Stimulated activated CD4-positive, alpha-beta T cell treated with anti-CD3 and anti-CD28 coated beads, Interleukin-15, amount 100 ng/mL, for 24 hours (primary cell): ENCODE results near the gene FOXR2.

ENCODE experiments used
- DNase-seq: peaks from one replicate; pipeline ENCODE4 v3.0.0-alpha.2; 2020

Gene FOXR2, protein sequence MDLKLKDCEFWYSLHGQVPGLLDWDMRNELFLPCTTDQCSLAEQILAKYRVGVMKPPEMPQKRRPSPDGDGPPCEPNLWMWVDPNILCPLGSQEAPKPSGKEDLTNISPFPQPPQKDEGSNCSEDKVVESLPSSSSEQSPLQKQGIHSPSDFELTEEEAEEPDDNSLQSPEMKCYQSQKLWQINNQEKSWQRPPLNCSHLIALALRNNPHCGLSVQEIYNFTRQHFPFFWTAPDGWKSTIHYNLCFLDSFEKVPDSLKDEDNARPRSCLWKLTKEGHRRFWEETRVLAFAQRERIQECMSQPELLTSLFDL

GRCh38 chrX:55623100-55623499 lies at the start of gene FOXR2:
TSS of gene FOXR2 (plus strand) at chrX:55623400. CDS start at chrX:55623712, 312 bp downstream.
- no peak for DNase-seq

DNA sequence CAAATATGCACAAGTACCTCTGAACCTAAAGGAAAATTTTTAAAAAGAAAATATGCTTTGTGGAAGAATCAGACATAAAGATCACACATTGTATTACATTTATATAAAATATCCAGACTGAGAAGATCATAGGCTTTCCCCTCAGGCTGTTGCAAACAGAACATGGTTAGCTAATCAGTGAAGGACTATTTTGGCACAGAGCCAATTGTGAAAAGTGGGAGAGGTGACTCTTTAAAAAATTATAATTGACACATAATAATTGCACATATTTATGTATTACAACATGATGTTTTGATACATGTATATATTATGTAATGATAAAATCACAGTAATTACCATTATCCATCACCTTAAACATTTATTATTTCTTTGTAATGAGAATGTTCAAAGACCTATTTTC lies 44.1 kb upstream of the FOXR2 start:
- no peak for DNase-seq

DNA sequence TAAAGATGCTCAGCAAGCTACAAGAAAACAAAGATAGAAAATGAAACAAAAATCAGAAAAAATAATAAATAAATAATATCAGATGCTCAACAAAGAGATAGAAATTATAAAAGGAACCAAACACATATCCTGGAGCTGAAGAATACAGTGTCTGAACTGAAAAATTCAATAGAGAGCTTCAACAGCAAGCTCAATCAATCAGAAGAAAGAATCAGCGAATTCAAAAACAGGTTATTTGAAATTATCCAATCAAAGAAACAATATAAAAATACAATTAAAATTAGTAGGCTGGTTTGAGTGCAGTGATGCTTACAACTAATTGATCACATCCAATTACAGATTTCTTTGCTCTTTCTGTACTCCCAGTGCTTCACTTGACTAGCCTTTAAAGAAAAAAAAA lies 40.8 kb upstream of the FOXR2 start:
- DNase-seq, result no peak

GRCh38 chrX:55593296-55593695 lies 29.9 kb upstream of the FOXR2 start:
- DNase-seq, result no peak

DNA sequence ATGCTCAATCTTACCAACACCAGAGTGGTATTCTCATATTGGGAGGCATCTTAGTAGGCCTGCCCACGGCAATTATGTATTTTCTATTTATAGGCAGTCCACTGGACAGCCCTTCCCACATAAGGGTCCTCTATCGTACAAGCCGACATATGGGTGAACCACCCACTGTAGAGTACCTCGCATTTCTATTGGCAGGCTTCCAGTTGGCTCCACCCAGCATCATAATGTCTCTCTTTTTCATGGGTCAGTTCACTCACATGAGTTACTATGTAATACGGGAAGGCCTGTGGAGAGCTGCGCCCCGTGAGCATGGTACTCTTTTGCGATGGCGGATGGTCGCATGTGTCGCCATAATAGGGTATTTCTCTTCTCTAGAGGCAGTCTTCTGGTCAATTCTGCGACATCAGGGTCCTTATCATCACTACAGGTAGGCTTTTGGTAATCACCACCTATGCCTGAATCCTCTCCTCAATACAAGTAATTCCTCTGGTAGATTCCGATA lies 29.4 kb upstream of the FOXR2 start:
- no peak for DNase-seq

- DNase-seq, result no peak
Measured at GRCh38 chrX:55598333-55598732, 24.9 kb upstream of the FOXR2 start.

DNA sequence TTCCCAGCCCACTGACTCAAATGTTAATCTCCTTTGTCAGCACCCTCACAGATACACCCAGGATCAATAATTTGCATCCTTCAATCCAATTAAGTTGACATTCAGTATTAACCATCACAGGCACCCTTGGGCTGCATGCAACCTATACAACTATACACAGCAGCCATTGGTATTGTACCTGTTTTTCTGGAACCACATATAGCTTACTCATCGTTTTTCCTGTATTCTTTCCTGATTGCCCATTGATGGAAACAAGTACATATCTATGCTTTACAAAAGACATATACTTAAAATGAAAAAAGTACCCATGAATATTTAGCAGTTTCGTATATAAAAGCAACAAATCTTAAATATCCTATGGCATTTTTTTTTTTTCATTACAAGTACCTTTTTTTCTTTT lies 3.7 kb upstream of the FOXR2 start:
- DNase-seq, result no peak

DNA sequence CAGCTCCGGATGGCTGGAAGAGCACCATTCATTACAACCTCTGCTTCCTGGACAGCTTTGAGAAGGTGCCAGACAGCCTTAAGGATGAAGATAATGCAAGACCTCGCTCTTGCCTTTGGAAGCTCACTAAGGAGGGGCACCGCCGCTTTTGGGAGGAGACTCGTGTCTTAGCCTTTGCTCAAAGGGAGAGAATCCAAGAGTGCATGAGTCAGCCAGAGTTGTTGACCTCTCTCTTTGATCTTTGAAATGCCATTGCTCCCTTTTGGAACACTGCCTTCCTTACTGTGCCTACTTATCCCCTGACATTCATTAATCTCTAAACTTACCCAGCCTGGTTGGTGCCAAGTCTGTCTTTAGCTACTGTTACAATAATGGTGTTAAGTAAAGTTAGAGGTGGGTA lies 1.2 kb downstream of the FOXR2 start:
- no peak for DNase-seq

- no peak for DNase-seq
Measured at GRCh38 chrX:55636109-55636508, 12.9 kb downstream of the FOXR2 start.

DNA sequence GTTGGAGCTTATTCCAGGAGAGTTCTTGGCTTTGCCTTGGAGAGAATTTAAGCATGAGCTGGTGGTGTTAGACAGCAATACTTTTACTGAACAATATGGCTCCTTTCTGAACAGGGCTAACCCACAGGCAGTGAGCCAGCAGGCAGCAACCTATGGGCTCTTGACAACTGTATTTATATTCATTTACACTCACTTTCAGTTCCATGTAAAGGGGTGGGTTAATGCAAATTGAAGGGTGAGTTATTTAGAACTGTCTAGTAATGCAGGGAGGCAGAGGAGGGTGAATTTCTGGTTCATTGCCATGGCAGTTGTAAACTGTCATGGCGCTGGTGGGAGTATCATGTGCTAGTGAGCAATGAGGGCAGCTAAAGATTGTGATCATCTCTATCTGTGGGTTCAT lies 15.7 kb downstream of the FOXR2 start:
- DNase-seq, result no peak

- DNase-seq, result no peak
Measured at GRCh38 chrX:55640854-55641253, 17.7 kb downstream of the FOXR2 start.

GRCh38 chrX:55648434-55648833 lies 25.2 kb downstream of the FOXR2 start:
- DNase-seq, result no peak

DNA sequence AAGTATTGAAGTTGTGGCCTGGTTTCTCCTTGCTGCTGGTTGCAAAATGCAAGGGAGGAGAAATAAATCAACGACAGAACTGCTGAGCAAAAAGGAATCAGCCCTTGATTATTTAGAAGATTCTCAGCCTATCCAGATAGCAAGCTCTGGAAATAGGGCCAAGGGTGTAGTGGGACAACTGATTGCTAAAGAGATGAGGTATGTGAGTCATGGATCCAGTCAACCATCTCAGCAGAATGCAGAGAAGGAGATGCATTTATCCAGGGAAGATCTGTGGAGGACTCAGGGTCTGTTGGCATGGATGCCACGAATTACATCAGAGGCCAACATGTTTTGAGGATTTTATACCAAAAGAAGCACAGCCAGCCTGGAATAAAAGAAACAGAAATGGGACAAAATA lies 36.7 kb downstream of the FOXR2 start:
- no peak for DNase-seq

GRCh38 chrX:55663584-55663983 lies 40.4 kb downstream of the FOXR2 start:
- DNase-seq, result no peak

DNA sequence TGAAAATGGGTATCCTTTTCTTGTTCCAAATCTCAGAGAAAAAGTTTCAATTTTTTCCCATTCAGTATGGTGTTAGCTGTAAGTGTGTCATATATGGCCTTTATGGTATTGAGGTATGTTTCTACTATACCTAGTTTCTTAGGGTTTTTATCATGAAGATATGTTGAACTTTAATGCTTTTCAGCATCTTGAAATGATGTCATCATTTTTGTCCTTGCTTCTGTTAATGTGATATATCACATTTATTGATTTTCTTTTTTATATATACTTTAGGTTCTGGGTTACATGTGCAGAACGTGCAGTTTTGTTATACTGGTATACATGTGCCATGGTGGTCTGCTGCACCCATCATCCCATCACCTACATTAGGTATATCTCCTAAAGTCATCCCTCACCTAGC lies 44.9 kb downstream of the FOXR2 start:
- DNase-seq, result no peak
